Stimulated activated CD4-positive, alpha-beta T cell treated with anti-CD3 and anti-CD28 coated beads, Interleukin-1b, Interleukin-23, amount 100 ng/mL, for 1 hour (primary cell): ENCODE results near the gene RBM24.

ENCODE experiments used
- DNase-seq, 2 donors: peaks; one replicate each; pipeline ENCODE4 v3.0.0-alpha.2; 2020; ENCODE audit warnings: low read depth in 2 of 2

The RBM24 gene

DNA sequence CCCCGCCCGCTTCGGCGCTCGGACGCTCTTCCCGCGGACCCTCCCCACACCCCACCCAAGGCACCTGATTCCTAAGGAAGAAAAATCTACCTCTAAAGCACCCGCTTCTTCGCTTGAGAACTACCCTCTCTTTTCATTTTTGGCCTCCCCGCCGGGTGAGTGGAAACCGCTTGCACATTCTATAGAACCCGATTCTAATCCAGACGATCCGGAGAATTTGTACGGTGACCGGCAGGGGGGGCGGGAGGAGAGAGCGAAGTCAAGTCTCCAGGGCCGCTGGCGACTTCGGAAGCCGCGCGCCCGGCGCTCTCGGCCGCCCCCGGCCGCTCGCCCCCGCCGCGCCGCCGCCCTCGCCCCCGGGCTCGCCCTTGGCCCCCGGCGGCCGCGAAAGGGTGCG, at the start of gene RBM24:
TSS of gene RBM24 (plus strand) at position 262 of the 397 bp plus-strand sequence. CDS start 221 bp downstream, outside the sequence.
- DNase-seq, result peak in 1 of 2 donors; percentile 2

GRCh38 chr6:17233531-17233930, 47.6 kb upstream of the RBM24 start:
- no peak for DNase-seq

DNA sequence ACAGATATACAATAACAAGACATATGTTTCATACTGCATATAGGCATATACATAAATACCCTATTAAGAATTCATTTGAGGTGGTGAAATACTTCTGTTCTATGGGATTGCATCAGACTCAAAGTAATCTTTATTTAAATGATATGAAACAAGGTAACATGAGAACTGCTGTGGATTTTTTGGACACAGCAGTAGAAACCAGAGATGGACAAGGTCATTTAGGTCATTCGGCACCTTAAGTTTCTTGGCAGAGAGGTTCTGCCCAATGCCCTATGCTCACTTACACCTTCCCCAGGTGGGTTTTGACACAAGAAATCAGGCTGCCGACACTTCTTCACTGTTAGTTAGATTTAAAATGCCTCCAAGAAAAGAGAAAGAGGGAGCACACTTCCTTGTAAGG, 43.9 kb upstream of the RBM24 start:
- DNase-seq, result no peak

- no peak for DNase-seq
Observed at GRCh38 chr6:17239260-17239659, 41.9 kb upstream of the RBM24 start.

GRCh38 chr6:17240803-17241500, 40.2 kb upstream of the RBM24 start:
- DNase-seq, result no peak

- no peak for DNase-seq
Observed at GRCh38 chr6:17242087-17242486, 39.1 kb upstream of the RBM24 start.

DNA sequence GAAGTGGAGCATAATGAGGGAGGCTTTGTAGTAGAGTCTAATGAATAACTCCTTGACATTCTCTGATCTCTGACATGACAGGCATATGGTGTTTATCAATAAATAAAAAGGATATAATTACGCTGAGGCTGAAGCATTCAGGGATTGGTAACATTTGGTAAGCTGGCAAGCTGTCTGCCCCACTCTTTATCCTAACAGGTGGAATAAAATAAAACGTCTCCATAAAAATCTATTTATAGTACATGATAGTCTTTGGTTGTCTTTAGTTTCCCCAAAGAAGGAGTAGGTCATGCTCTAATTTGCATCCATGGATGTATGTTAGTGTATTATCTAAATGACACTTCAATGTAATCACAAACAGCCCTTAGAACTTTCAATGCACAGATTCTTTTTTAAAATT, 30.9 kb upstream of the RBM24 start:
- no peak for DNase-seq

DNA sequence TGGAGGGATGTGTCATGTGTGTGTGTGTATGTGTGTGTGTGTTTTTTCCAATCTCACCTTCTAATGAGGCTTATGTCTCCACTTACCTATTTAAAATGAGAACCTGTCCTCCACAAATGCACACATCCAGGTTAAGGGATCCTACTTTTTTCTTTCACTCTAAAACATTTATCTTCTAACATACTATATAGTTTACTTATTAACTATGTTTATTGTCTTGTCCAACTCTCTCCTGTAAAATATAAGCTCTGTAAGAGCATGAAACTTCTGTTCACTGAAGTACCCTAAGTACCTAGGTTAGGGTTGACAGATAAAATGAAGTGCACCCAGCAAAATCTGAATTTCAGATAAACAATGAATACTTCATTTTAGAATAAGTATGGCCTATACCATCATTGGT, 29.2 kb upstream of the RBM24 start:
- no peak for DNase-seq

DNA sequence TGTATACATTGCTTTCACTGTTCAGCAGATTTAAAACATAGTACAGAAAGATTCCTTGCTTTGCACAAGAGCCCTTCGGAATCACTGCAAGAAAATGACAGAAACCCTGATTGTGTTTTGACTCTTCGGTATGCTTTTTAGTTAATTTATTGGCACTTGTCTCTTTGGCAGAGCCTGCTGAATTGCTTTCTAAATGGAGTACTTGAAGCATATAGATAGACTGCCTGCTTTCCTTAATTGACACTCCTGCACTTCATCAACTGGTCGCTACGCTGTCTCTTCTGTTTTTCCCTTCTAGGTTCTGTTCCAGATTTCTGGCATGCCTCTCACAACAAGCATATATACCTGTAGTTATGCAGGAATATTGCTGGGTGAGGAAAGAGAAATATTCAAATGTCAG, 22.4 kb upstream of the RBM24 start:
- DNase-seq, result no peak

DNA sequence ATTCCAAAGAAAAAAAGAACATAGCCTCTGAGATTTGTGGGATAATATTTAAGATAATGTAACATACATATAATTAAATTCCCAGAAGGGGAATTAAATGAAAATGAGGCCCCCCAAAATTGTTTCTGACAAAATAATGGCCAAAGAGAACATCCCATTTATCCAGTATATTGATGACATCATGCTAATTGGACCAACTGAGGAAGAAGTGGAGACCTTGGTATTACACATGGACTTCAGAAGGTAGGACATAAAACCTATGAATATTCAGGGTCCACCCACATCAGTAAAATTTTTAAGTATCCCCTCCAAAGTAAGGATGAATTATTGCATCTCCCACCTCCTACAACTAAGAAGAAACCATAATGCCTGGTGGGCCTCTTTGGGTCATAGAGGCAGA, 15.6 kb upstream of the RBM24 start:
- no peak for DNase-seq

GRCh38 chr6:17267566-17267965, 13.6 kb upstream of the RBM24 start:
- DNase-seq, result no peak

- DNase-seq, result no peak
Observed at GRCh38 chr6:17268114-17268513, 13.0 kb upstream of the RBM24 start.

- DNase-seq, result no peak
Observed at GRCh38 chr6:17269840-17270239, 11.3 kb upstream of the RBM24 start.

GRCh38 chr6:17271628-17272027, 9.5 kb upstream of the RBM24 start:
- DNase-seq, result no peak

- no peak for DNase-seq
Observed at GRCh38 chr6:17276766-17277165, 4.4 kb upstream of the RBM24 start.

DNA sequence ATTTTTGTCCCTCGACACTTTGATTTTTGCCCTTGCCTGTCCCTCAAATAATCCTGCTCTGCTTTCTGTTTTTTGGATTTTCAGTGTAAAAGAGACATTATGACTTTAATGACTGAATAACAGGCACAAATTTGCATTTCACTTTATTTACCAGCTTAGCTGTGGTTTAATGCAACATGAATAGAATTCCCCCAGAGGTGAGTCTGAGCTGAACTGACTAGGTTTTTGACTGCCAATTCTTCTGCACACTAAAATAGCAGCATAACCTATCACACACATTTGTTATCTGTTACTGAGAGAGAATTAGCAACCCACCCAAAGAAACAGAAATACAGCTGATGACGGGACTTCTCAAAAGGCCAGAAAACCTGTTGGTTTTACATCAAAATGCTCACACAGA, 3.9 kb upstream of the RBM24 start:
- DNase-seq, result no peak

DNA sequence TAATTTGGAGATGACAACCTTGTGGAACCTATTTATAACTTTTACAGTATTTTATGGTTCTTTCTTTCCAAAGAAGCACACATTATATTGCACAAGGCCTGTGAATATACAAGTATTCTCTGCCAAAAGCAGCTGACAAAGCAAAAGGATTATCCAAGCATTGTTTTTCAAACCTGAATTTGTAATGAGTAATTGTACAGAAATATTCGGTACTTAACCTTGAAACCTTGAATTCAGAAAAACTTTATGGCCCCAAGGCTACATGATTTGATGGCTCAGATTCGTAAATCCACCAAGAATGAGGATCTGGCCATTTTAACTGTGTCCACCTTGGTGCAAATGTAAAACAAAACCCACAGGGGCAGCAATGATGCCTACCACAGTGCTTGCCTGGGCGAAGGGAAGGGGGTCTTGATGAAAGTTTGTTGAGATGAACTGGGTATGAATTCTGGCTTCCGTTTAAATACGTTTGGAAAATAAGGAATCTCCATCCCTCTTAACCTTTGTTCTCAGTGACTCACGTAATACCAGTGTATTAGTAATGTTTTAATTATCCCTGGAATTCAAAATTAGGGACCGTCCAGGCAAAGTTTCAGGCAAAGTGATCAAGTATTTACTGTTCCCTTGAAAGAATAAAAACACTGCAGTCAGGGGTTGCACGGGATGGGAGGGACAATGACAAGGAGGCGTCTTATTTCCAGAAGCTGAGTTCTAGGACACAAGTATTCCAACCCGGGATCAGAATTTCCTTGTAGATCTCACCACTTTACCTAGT, 2.7 kb upstream of the RBM24 start:
- no peak for DNase-seq

DNA sequence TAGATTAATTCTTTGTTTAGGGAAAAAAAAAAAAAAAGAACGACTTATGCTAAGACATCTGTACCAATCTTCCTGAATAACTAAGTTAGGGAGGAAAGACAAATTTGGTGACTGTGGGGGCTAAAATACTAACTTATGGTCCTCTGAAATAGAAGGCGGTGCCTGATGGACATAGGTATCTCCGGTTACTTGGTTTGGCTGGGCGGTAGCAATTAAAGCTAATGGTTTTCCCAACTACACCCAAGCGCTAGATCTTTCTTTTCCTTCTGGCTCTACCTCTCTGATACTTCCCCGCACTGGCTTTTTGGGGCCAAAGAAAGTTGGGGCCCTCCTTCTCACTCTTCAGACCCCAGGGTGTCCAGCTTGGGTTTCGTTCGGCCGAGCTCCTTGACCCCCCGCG, 1.0 kb upstream of the RBM24 start:
- no peak for DNase-seq

- DNase-seq, result no peak
Observed at GRCh38 chr6:17280552-17281090, 540 bp upstream of the RBM24 start.

GRCh38 chr6:17281497-17282481, 628 bp downstream of the RBM24 start:
- no peak for DNase-seq

- no peak for DNase-seq
Observed at GRCh38 chr6:17283074-17283473, 1.9 kb downstream of the RBM24 start.

GRCh38 chr6:17289630-17290061, 8.5 kb downstream of the RBM24 start:
- DNase-seq, result no peak
